ENCODE results near the gene GRHL1.

Gene GRHL1

DNA sequence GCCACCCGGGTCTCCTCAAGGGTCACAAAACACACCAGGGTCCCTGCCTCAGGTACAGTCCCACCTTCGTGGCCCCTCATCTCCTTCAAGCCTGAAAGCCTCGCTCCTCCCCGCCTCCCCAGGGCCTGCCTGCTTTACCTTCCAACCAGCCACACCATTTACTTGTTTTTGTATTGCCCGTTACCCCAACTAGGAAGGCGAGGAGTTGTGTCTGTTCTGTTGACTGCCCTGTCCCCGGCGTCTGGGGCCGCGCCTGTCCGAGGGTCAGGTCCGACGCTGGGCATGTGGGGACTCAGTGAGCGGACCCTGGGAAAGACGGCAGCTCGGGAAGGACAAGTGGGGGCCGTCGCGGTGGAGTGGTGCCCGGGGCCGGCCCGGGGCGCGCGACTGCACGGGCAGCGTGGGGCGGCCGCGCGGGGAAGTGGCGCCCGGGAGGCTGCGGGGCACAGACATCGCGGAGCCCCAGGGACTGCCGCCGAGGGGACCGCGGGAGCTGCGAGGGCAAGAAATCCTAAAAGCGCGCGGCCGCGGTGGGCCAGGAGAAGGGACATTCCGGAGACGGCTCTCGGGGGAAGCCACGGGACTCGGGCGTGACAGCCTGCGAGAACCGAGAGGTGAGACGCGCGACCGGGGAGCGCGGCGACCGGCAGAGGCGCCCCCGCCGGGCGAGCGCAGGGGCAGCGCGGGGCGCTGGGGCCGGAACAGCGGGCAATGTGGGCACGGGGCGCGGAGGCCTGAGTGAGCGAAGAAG, 797 bp upstream of the GRHL1 start:
- H3K4me1 Mint-ChIP-seq = peaks cover 3% of the 10 kb centered on the region
- no peaks in the 10 kb centered on the region for H3K36me3 Mint-ChIP-seq (ENCODE audit: low read depth)
- TF ChIP-seq CTCF (IDR thresholded peaks at IDR 0.05; ENCODE audit: unreplicated experiment in 3 of 3) = no peak
- peaks cover 69% of the 10 kb centered on the region for H3K27me3 Mint-ChIP-seq (ENCODE audit: low read depth)
- H3K9me3 Mint-ChIP-seq = no peaks in the 10 kb centered on the region
- peak overlapping the region; percentile 64 to 85 (median 78) for H3K4me3 Mint-ChIP-seq
- no peak overlapping the region for H3K27ac Mint-ChIP-seq

GRCh38 chr2:9951272-9951521, 296 bp upstream of the GRHL1 start:
- Mint-ChIP-seq H3K4me3 (peak overlapping the region in 1 of 3 experiments; percentile 85), H3K27me3 (ENCODE audit: low read depth) (peaks cover 69% of the 10 kb centered on the region), H3K36me3 (ENCODE audit: low read depth) (no peaks in the 10 kb centered on the region), H3K27ac (no peak overlapping the region), H3K9me3 (no peaks in the 10 kb centered on the region), H3K4me1 (peaks cover 3% of the 10 kb centered on the region)
- TF ChIP-seq CTCF (IDR thresholded peaks at IDR 0.05; ENCODE audit: unreplicated experiment in 3 of 3) = no peak

- Mint-ChIP-seq H3K4me1 (peaks cover 3% of the 10 kb centered on the region), H3K4me3 (peak overlapping the region; percentile 81 to 86 (median 81)), H3K36me3 (ENCODE audit: low read depth) (no peaks in the 10 kb centered on the region), H3K27me3 (ENCODE audit: low read depth) (peaks cover 68% of the 10 kb centered on the region), H3K27ac (no peak overlapping the region), H3K9me3 (no peaks in the 10 kb centered on the region)
- no peak for TF ChIP-seq CTCF (IDR thresholded peaks at IDR 0.05; ENCODE audit: unreplicated experiment in 3 of 3)
Measured at GRCh38 chr2:9952286-9952737, 819 bp downstream of the GRHL1 start.

DNA sequence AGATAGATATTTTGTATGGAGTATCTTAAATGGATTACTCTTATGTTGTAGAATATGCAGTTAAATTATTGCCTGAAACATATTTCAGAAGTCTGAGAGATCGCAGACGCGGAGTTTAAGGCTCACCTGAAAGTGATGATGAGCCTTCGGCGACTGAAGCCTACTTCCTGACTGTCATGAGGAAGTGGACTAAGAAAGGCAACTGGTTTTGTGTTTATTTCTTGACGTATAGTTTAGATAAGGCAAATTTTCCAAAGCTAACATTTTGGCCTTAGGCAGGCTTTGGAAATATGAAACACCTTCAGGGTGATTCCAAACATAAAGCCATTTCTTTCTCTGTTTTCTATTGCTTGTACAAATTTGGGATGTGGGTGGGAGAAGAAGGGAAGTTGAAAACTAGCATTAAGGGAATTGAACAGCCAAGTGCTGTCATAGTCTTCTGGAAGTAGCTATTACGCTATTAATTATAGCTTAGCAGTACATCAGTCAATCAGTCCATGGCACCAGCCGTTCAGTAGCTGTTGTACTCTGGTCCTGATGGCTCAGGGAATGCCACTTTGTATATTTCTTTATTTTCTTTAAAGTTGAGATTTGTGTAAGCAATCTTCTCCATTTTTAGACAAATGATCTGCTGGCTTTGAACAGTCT, 1.5 kb downstream of the GRHL1 start:
- Mint-ChIP-seq H3K4me1 (peaks cover 3% of the 10 kb centered on the region), H3K27me3 (ENCODE audit: low read depth) (peaks cover 66% of the 10 kb centered on the region)

GRCh38 chr2:9954136-9954535, 2.6 kb downstream of the GRHL1 start:
- no peak for TF ChIP-seq CTCF (IDR thresholded peaks at IDR 0.05; ENCODE audit: unreplicated experiment in 3 of 3)
- H3K27ac Mint-ChIP-seq = peak overlapping the region in 1 of 3 experiments; percentile 10
- H3K27me3 Mint-ChIP-seq (ENCODE audit: low read depth) = peaks cover 54% of the 10 kb centered on the region
- no peaks in the 10 kb centered on the region for H3K9me3 Mint-ChIP-seq
- no peaks in the 10 kb centered on the region for H3K36me3 Mint-ChIP-seq (ENCODE audit: low read depth)
- H3K4me1 Mint-ChIP-seq = peaks cover 3% of the 10 kb centered on the region
- peak overlapping the region in 2 of 3 experiments; percentile 24 to 43 for H3K4me3 Mint-ChIP-seq

More for the DNA sequence above, 1.5 kb downstream of the GRHL1 start:
- TF ChIP-seq CTCF (IDR thresholded peaks at IDR 0.05; ENCODE audit: unreplicated experiment in 3 of 3) = no peak
- H3K4me3 Mint-ChIP-seq = peak overlapping the region; percentile 81 to 86 (median 81)
- H3K36me3 Mint-ChIP-seq (ENCODE audit: low read depth) = no peaks in the 10 kb centered on the region
- H3K9me3 Mint-ChIP-seq = no peaks in the 10 kb centered on the region
- H3K27ac Mint-ChIP-seq = no peak overlapping the region

DNA sequence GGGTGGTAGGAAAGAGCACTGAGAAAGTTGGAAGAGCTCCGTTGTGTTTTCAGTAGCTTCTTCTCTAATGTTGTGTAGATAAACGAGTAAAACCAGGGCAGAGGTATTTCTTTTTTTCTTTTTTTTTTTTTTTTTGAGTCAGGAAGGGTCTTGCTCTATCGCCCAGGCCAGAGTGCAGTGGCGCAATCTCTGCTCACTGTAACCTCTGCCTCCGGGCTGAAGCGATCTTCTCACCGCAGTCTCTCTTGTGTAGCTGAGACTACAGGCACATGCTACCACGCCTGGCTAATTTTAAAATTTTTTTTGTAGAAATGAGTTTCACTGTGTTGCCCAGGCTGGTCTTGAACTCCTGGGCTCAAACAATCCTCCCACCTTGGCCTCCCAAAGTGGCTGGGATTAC, 6.6 kb downstream of the GRHL1 start:
- H3K4me1 Mint-ChIP-seq = peaks cover 3% of the 10 kb centered on the region
- no peaks in the 10 kb centered on the region for H3K9me3 Mint-ChIP-seq
- no peak overlapping the region for H3K4me3 Mint-ChIP-seq
- H3K27ac Mint-ChIP-seq = no peak overlapping the region
- no peaks in the 10 kb centered on the region for H3K36me3 Mint-ChIP-seq (ENCODE audit: low read depth)
- H3K27me3 Mint-ChIP-seq (ENCODE audit: low read depth) = peaks cover 31% of the 10 kb centered on the region
- no peak for TF ChIP-seq CTCF (IDR thresholded peaks at IDR 0.05; ENCODE audit: unreplicated experiment in 3 of 3)
